KMS-11 (cell line): ENCODE results near the gene HIGD1C.

Experiments used
- H2AFZ ChIP-seq: fragments of 200-600 bp; sonication (generic); 2 replicates; pipeline ENCODE4 v1.6.1; 2016; ENCODE audit warnings: antibody characterized with exemption, mixed run types, low read depth
- H3K27ac ChIP-seq: fragments of 200-600 bp; sonication (generic); 2 replicates; pipeline ENCODE4 v1.6.1; 2016; ENCODE audit warnings: mild to moderate bottlenecking, mixed run types
- H3K27me3 ChIP-seq: fragments of 200-600 bp; sonication (generic); 2 replicates; pipeline ENCODE4 v1.6.1; 2017; ENCODE audit warnings: mild to moderate bottlenecking, low read depth, mixed run types, moderate library complexity; ENCODE audit not compliant: insufficient read depth
- H3K36me3 ChIP-seq: fragments of 200-600 bp; sonication (generic); 2 replicates; pipeline ENCODE4 v1.6.1; 2017; ENCODE audit warnings: mild to moderate bottlenecking, mixed run types; ENCODE audit not compliant: insufficient read depth
- H3K4me1 ChIP-seq: fragments of 200-600 bp; sonication (generic); 2 replicates; pipeline ENCODE4 v1.6.1; 2016; ENCODE audit warnings: mild to moderate bottlenecking, low read depth, mixed run types; ENCODE audit not compliant: poor library complexity, severe bottlenecking
- H3K4me2 ChIP-seq: fragments of 200-600 bp; sonication (generic); 2 replicates; pipeline ENCODE4 v1.7.0; 2016; ENCODE audit warnings: mild to moderate bottlenecking, mixed run types
- H3K4me3 ChIP-seq: fragments of 200-600 bp; sonication (generic); IDR thresholded peaks from 2 replicates; pipeline ENCODE4 v1.6.1; 2017; ENCODE audit warnings: low read depth, low read length, mixed read lengths; ENCODE audit not compliant: insufficient read depth
- H3K79me2 ChIP-seq: fragments of 200-600 bp; sonication (generic); 2 replicates; pipeline ENCODE4 v1.6.1; 2016; ENCODE audit warnings: low read depth, mixed run types; ENCODE audit not compliant: insufficient read depth
- H3K9ac ChIP-seq: fragments of 200-600 bp; sonication (generic); 2 replicates; pipeline ENCODE4 v1.6.1; 2016; ENCODE audit warnings: mild to moderate bottlenecking, mixed run types
- H4K20me1 ChIP-seq: fragments of 200-600 bp; sonication (generic); 2 replicates; pipeline ENCODE4 v1.6.1; 2016; ENCODE audit warnings: mild to moderate bottlenecking, mixed run types; ENCODE audit not compliant: insufficient read depth
- CTCF ChIP-seq: fragments of 200-600 bp; sonication (generic); conservative IDR thresholded peaks from 2 replicates; pipeline ENCODE4 v1.6.1; 2017; ENCODE audit warnings: low read depth, mild to moderate bottlenecking, antibody characterized with exemption, low read length, moderate library complexity, mixed read lengths

The HIGD1C gene

GRCh38 chr12:50955288-50955687 lies 2.9 kb downstream of the HIGD1C start:
- TF ChIP-seq CTCF = no peak
- Histone ChIP-seq H3K4me3 (no peak overlapping the region), H3K27ac (no peak overlapping the region), H2AFZ (no peak overlapping the region), H3K4me1 (no peaks in the 10 kb centered on the region), H3K36me3 (no peaks in the 10 kb centered on the region), H3K9ac (no peak overlapping the region), H3K27me3 (no peaks in the 10 kb centered on the region), H4K20me1 (no peaks in the 10 kb centered on the region), H3K4me2 (no peak overlapping the region), H3K79me2 (no peaks in the 10 kb centered on the region)

GRCh38 chr12:50955697-50956096 lies 3.4 kb downstream of the HIGD1C start:
- no peak overlapping the region for H3K4me2 ChIP-seq
- H3K9ac ChIP-seq = no peak overlapping the region
- no peaks in the 10 kb centered on the region for H3K79me2 ChIP-seq
- no peaks in the 10 kb centered on the region for H3K27me3 ChIP-seq
- H3K4me1 ChIP-seq = no peaks in the 10 kb centered on the region
- H3K4me3 ChIP-seq = no peak overlapping the region
- no peak for TF ChIP-seq CTCF
- H3K36me3 ChIP-seq = no peaks in the 10 kb centered on the region
- no peak overlapping the region for H3K27ac ChIP-seq
- H4K20me1 ChIP-seq = no peaks in the 10 kb centered on the region
- H2AFZ ChIP-seq = no peak overlapping the region

- Histone ChIP-seq H3K79me2 (no peaks in the 10 kb centered on the region), H2AFZ (no peak overlapping the region), H3K27ac (no peak overlapping the region), H4K20me1 (no peaks in the 10 kb centered on the region), H3K27me3 (no peaks in the 10 kb centered on the region), H3K4me3 (no peak overlapping the region), H3K36me3 (no peaks in the 10 kb centered on the region), H3K4me2 (no peak overlapping the region), H3K9ac (no peak overlapping the region), H3K4me1 (no peaks in the 10 kb centered on the region)
- TF ChIP-seq CTCF = no peak
These were observed 7.8 kb downstream of the HIGD1C start for GRCh38 chr12:50960130-50960529.

GRCh38 chr12:50961708-50962107 lies 9.4 kb downstream of the HIGD1C start:
- Histone ChIP-seq H3K27me3 (no peaks in the 10 kb centered on the region), H4K20me1 (no peaks in the 10 kb centered on the region), H2AFZ (no peak overlapping the region), H3K27ac (no peak overlapping the region), H3K4me1 (no peaks in the 10 kb centered on the region), H3K4me3 (no peak overlapping the region), H3K9ac (no peak overlapping the region), H3K36me3 (no peaks in the 10 kb centered on the region), H3K79me2 (no peaks in the 10 kb centered on the region), H3K4me2 (no peak overlapping the region)
- no peak for TF ChIP-seq CTCF

- H3K4me2 ChIP-seq = no peak overlapping the region
- no peaks in the 10 kb centered on the region for H3K4me1 ChIP-seq
- no peak overlapping the region for H3K27ac ChIP-seq
- no peaks in the 10 kb centered on the region for H3K79me2 ChIP-seq
- no peak overlapping the region for H3K9ac ChIP-seq
- TF ChIP-seq CTCF = no peak
- no peaks in the 10 kb centered on the region for H4K20me1 ChIP-seq
- H3K27me3 ChIP-seq = no peaks in the 10 kb centered on the region
- no peak overlapping the region for H2AFZ ChIP-seq
- no peak overlapping the region for H3K4me3 ChIP-seq
- no peaks in the 10 kb centered on the region for H3K36me3 ChIP-seq
These were observed 12.1 kb downstream of the HIGD1C start for GRCh38 chr12:50964432-50964831.
